Measurements from ENCODE around the gene PFDN6.
A peak's percentile ranks its signal among the peaks of the same experiment; 100 is the strongest.

Gene PFDN6

GRCh38 chr6:33295621-33296369, 6.4 kb downstream of the PFDN6 start:
- DNase-seq (ENCODE audit: low spot score): no peak

GRCh38 chr6:33296797-33297405, 7.5 kb downstream of the PFDN6 start:
- DNase-seq (ENCODE audit: low spot score): no peak

DNA sequence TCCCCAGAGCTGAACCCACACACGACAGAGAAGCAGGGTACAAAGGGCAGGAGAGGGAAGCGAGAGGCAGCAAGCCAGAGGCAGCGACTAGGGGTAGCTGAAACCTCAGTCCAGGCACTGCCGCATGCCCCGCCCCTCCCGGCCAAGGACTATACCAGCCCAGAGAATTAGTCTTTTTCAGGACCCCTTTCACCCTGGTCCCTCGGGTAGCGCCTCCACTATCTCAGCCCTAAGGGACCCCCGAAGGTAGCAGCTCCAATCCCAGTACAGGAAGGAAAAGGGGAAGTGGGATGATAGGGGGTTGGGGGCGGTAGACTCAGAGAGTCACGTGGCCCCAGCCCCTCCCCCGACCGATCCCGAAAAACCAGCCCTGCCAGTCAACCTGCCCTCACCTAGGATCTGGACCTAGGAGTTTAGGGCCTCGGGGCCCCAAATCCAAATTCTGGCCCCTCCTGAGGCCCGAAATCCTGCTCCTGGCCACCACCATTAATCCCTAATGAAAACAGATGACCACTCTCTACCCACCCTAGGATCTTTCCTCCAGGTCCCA, 8.1 kb downstream of the PFDN6 start:
- peak; percentile 54 for DNase-seq (ENCODE audit: low spot score)

GRCh38 chr6:33297956-33298772, 8.8 kb downstream of the PFDN6 start:
- peak; percentile 87 for DNase-seq (ENCODE audit: low spot score)

DNA sequence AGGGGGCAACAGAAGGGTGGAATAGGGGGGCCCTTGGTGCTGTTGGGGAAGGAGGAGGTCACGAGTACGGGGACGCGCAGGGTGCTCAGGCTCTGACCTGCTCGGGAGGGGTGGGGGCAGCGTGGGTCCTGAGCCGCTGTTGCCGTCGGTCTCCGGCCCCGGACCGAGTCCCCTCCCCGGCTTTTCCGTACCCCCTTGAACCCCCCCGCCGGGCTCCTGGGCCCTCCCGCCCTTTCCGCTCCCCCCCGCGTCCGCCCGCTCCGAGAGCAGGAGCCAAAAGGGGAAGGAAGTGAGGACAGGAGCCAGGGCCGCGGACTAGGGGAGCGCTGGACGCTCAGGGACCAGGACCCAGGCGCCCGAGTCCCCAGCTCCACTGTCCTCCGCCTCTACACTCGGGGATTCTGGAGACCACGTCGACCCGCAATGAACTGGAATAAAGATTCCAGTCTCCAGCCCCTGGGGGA, 9.4 kb downstream of the PFDN6 start, which contains the start of gene RGL2:
Gene RGL2 (minus strand): TSS at position 170 of the 464 bp plus-strand sequence. CDS start 332 bp downstream, outside the sequence.
- DNase-seq (ENCODE audit: low spot score): peak; percentile 36

- DNase-seq (ENCODE audit: low spot score): peak; percentile 93
Measured at GRCh38 chr6:33299237-33299944, 10.0 kb downstream of the PFDN6 start.

DNA sequence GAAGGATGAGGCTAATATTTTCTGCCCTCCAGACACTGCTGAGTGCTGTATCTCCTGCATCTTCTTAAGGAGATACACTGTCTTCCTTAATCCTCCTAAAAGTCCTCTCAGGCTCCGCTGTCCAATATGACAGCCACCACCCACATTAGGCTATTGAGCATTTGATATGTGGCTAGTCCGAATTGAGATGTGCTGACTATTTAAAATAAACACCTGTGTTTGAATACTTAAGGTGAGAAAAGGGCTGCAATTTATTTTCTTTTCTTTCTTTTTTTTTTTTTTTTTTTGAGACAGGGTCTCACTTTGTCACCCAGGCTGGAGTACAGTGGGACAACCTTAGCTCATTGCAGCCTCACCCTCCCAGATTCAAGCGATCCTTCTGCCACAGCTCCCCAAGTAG, 12.5 kb downstream of the PFDN6 start:
- DNase-seq (ENCODE audit: low spot score): no peak

- DNase-seq (ENCODE audit: low spot score): no peak
Measured at GRCh38 chr6:33304216-33304615, 14.8 kb downstream of the PFDN6 start.

DNA sequence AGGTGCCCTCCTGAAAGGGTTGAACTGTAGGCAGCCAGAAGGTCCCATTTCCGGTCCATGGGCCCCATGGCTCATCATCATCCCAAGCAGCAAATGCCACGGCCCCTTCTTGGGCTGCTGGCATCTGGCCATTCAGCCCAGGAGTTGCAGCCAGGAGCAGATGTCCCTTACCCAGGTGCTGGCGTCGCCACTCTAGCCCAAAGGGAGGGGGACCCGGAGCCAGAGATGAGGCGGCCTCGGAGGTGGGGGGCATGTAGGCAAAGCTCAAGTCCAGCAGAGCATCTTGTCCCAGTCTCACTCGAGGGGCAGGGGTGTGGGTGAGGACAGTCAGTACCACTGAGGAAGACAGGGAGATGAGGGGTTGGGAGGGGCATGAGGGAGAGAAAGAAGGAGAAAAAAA, 15.7 kb downstream of the PFDN6 start:
- DNase-seq (ENCODE audit: low spot score): no peak

- DNase-seq (ENCODE audit: low spot score): no peak
Measured at GRCh38 chr6:33306356-33306755, 17.0 kb downstream of the PFDN6 start.

- peak; percentile 97 for DNase-seq (ENCODE audit: low spot score)
Measured at GRCh38 chr6:33312361-33313104, 23.1 kb downstream of the PFDN6 start.

GRCh38 chr6:33313105-33313708, 23.8 kb downstream of the PFDN6 start:
- peak; percentile 32 for DNase-seq (ENCODE audit: low spot score)

DNA sequence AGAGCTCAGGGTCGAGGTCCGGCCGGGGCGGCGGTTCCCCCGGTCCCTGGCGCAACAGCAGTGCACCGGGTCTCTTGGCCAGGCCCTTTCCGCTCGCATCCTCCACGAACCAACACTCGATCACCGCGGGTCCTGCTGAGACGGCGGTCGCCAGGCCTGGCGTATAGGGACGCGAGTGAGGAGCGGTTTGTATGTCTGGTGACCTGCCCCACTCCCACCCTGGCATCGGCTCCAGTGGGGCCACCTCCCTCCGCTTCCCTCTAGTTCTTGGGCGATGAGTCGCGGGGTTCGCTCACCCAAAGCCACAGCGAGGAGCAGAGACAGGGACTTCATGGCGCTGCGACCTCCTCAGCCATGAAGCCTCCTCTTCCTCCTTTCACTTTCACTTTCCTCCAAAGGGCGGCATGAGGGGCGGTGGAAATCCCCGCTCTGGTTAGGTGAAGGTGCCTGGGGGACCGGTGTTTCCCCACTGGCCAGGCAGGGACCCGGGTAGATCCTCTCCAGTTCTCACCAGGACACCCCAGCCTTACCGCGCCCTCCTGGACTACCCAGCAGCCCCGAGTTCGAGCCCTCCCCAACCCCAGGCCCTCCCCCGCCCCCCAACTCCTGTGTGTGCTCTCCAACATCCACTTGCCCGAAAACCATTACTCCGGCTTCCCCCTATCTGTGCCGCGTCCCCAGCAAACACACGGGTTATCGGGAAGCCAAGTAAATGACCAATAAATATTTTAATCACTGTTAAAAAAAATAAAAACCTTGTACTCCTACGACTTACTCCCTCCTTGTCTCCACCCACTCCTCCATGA, 24.5 kb downstream of the PFDN6 start, which contains the start of gene TAPBP:
Gene TAPBP (minus strand): TSS at position 370 of the 806 bp plus-strand sequence. CDS start 37 bp downstream, at position 333.
- peak; percentile 58 for DNase-seq (ENCODE audit: low spot score)

GRCh38 chr6:33314515-33314942, 25.1 kb downstream of the PFDN6 start:
- peak; percentile 70 for DNase-seq (ENCODE audit: low spot score)

- DNase-seq (ENCODE audit: low spot score): peak; percentile 35
Measured at GRCh38 chr6:33314943-33315792, 25.8 kb downstream of the PFDN6 start.

- DNase-seq (ENCODE audit: low spot score): no peak
Measured at GRCh38 chr6:33315793-33316602, 26.6 kb downstream of the PFDN6 start.

DNA sequence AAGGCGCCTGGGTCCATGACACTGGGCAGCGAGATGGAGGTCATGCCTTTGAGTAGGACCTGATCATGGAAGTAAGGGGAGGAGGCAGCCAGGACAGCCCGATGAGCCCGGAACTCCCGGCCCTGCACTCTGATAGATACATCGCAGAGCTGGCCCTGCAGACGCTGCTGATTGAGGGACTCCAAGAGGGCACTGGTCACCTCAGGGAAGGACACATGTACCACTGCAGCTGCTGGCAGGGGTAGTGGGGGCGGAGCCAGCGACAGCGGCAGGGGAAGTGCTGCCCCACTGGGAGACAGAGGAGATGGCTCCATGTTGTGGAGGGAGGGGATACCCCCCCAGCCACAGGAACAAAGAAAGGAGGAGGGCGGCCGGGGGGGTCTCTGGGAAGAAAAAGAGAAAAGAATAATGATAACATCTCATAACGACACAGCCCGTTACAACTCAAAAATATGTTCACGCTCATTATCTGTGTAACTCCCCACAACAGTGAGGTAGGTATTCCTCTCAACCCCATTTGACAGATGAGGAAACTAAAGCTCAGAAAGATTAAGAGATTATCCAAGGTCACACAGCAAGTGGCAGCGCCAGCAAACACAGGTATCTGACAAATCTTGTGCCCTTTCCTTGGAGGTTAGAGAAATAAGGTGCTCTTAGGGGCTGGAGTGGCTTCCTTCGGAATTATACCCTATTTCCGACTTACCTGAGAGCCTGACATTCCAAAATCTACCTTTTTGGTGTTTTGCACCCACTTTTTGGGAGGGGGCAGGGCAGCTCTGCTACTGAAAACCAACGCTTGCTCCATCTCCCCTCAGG, 27.4 kb downstream of the PFDN6 start:
- DNase-seq (ENCODE audit: low spot score): no peak
